Panc1 (cell line): Measurements from ENCODE around the gene GRB7. TPM values are rescaled to one million over a fixed set of nuclear protein-coding genes. Genes with fewer than 3 reads are reported as not detected.

ENCODE experiments used
- ATAC-seq: fragments of 200-7000 bp; cut with Tn5 transposase; 2 replicates; pipeline ENCODE4 v1.9.1; 2020; ENCODE audit warnings: mild to moderate bottlenecking, moderate library complexity
- BruUV-seq: library from RNA; stranded (reverse); fragments of 400-500 nt; replicated peaks from 2 replicates; lab custom pipeline; 2021; lab: Mats Ljungman, UMichigan
- CTCF ChIA-PET: fragments of 300-600 bp; sonication (Branson Sonifier 250); formaldehyde crosslinking; loops from one replicate; lab custom pipeline; 2022; ENCODE audit warnings: antibody characterized with exemption; lab: Charles Lee
- POLR2A ChIA-PET: fragments of 300-600 bp; sonication (Branson Sonifier 250); formaldehyde crosslinking; loops from one replicate; lab custom pipeline; 2022; ENCODE audit warnings: antibody characterized with exemption; lab: Charles Lee
- DNase-seq: peaks from one replicate; pipeline ENCODE4 v3.0.0-alpha.2; 2010; ENCODE audit warnings: low read depth, low spot score
- H3K27ac ChIP-seq: 2 replicates; pipeline ENCODE4 v1.5.1; 2011; ENCODE audit warnings: mild to moderate bottlenecking, low read length, inconsistent platforms
- H3K27me3 ChIP-seq: fragments of 200-500 bp; sonication (Bioruptor generic); 2 replicates; pipeline ENCODE4 v1.6.0; 2014; ENCODE audit warnings: low read length, inconsistent platforms; ENCODE audit not compliant: control insufficient read depth, insufficient read depth
- H3K36me3 ChIP-seq: fragments of 200-500 bp; sonication (Bioruptor generic); 2 replicates; pipeline ENCODE4 v1.5.1; 2014; ENCODE audit warnings: inconsistent platforms, mild to moderate bottlenecking, low read length, moderate library complexity; ENCODE audit not compliant: control insufficient read depth, insufficient read depth
- H3K4me1 ChIP-seq: 2 replicates; pipeline ENCODE4 v1.5.1; 2011; ENCODE audit warnings: inconsistent platforms, mild to moderate bottlenecking, low read length, moderate library complexity; ENCODE audit not compliant: control insufficient read depth, insufficient read depth
- H3K4me3 ChIP-seq, 2 experiments: 2 replicates each; pipeline ENCODE4 v1.5.1; 2011 to 2012; ENCODE audit warnings: low read depth in 2 of 2, low read length in 2 of 2, mild to moderate bottlenecking in 2 of 2, inconsistent platforms in 1 of 2, moderate library complexity in 1 of 2
- H3K9me3 ChIP-seq: fragments of 200-500 bp; sonication (Bioruptor generic); 2 replicates; pipeline ENCODE4 v1.5.1; 2014; ENCODE audit warnings: low read depth, mild to moderate bottlenecking, inconsistent platforms, low read length, moderate library complexity; ENCODE audit not compliant: control insufficient read depth, insufficient read depth
- CTCF ChIP-seq: fragments of 450-650 bp; IDR thresholded peaks from 2 replicates; pipeline ENCODE4 v1.5.1; 2017; ENCODE audit warnings: mild to moderate bottlenecking
- POLR2AphosphoS5 ChIP-seq: IDR thresholded peaks from 2 replicates; pipeline ENCODE4 v1.6.1; 2012; ENCODE audit warnings: mild to moderate bottlenecking, low read depth, low read length, moderate library complexity
- SIN3A ChIP-seq: IDR thresholded peaks from 2 replicates; pipeline ENCODE4 v1.6.1; 2012; ENCODE audit warnings: low read depth, mild to moderate bottlenecking, low read length, moderate library complexity, borderline replicate concordance; ENCODE audit not compliant: insufficient read depth
- TCF7L2 ChIP-seq: IDR thresholded peaks from 2 replicates; pipeline ENCODE4 v1.6.1; 2011; ENCODE audit warnings: mild to moderate bottlenecking, low read depth, low read length, inconsistent platforms
- in situ Hi-C: cut with HindIII; loops from 2 replicates; pipeline ENCODE4 v1.10.0; 2016; ENCODE audit warnings: low sequenced_read_pairs, low pct_unique_long_range_greater_than_20kb
- intact Hi-C: fragments of 100-400 bp; cut with micrococcal nuclease; formaldehyde crosslinking; loops from one replicate; pipeline ENCODE4 v1.10.0; 2022; ENCODE audit not compliant: unreplicated experiment
- total RNA-seq: library from RNA; stranded (reverse); gene quantifications from one replicate; pipeline ENCODE4 v1.2.1, GENCODE V29; 2021; ENCODE audit not compliant: unreplicated experiment
- TF ChIP-seq, protein P1 (sequence below), 2 experiments: IDR thresholded peaks; 2 replicates each; pipeline ENCODE4 v1.6.1; 2011 to 2012; ENCODE audit warnings: low read depth in 2 of 2, control low read depth in 1 of 2, low read length in 1 of 2, mild to moderate bottlenecking in 1 of 2, moderate library complexity in 1 of 2; ENCODE audit not compliant: insufficient read depth in 1 of 2

The GRB7 gene
- total RNA-seq, 1 experiment from 2014 or later, result 2.8 TPM

DNA sequence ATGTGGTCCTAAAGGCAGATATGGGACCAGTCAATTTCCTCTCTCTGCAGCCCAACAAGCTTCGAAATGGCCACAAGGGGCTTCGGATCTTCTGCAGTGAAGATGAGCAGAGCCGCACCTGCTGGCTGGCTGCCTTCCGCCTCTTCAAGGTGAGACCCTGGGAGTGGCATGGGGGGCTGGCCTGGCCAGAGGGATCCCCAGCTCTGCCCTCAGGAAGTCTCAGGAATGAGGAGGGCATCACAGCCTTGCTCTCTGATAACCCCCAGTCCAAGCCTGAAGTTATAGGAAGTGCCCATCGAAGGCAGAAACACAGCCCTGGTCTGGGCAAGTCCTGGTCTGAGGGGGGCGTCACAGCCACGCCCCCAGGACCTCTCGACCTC, 7.1 kb downstream of the GRB7 start:
- no peaks in the 10 kb centered on the region for H3K36me3 ChIP-seq
- no TSS peak for BruUV-seq
- no peak overlapping the region for H3K27ac ChIP-seq
- ATAC-seq, result no peak
- ChIA-PET POLR2A (no interaction called here), CTCF (no interaction called here)
- no peak overlapping the region for H3K4me3 ChIP-seq
- H3K9me3 ChIP-seq, result no peaks in the 10 kb centered on the region
- intact Hi-C loops (no loop called here), in situ Hi-C loops (no loop called here)
- no peak for DNase-seq
- no peaks in the 10 kb centered on the region for H3K27me3 ChIP-seq
- H3K4me1 ChIP-seq, result peaks cover 16% of the 10 kb centered on the region
- TF ChIP-seq TCF7L2 (no peak), SIN3A (no peak), CTCF (no peak), POLR2AphosphoS5 (no peak)
- TF ChIP-seq, protein P1, sequence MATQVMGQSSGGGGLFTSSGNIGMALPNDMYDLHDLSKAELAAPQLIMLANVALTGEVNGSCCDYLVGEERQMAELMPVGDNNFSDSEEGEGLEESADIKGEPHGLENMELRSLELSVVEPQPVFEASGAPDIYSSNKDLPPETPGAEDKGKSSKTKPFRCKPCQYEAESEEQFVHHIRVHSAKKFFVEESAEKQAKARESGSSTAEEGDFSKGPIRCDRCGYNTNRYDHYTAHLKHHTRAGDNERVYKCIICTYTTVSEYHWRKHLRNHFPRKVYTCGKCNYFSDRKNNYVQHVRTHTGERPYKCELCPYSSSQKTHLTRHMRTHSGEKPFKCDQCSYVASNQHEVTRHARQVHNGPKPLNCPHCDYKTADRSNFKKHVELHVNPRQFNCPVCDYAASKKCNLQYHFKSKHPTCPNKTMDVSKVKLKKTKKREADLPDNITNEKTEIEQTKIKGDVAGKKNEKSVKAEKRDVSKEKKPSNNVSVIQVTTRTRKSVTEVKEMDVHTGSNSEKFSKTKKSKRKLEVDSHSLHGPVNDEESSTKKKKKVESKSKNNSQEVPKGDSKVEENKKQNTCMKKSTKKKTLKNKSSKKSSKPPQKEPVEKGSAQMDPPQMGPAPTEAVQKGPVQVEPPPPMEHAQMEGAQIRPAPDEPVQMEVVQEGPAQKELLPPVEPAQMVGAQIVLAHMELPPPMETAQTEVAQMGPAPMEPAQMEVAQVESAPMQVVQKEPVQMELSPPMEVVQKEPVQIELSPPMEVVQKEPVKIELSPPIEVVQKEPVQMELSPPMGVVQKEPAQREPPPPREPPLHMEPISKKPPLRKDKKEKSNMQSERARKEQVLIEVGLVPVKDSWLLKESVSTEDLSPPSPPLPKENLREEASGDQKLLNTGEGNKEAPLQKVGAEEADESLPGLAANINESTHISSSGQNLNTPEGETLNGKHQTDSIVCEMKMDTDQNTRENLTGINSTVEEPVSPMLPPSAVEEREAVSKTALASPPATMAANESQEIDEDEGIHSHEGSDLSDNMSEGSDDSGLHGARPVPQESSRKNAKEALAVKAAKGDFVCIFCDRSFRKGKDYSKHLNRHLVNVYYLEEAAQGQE (IDR thresholded peaks at IDR 0.05; ENCODE audit: insufficient read depth in 1 of 2, low read depth in 2 of 2, low read length in 1 of 2), result no peak

- no peak for TF ChIP-seq SIN3A
- no TSS peak for BruUV-seq
- no peaks in the 10 kb centered on the region for H3K9me3 ChIP-seq
- no peak overlapping the region for H3K27ac ChIP-seq
- ATAC-seq (no peak), DNase-seq (no peak)
- in situ Hi-C loops, result no loop called here
- no peaks in the 10 kb centered on the region for H3K36me3 ChIP-seq
- intact Hi-C loops, result no loop called here
- H3K4me1 ChIP-seq, result peaks cover 9% of the 10 kb centered on the region
- no peaks in the 10 kb centered on the region for H3K27me3 ChIP-seq
- ChIA-PET POLR2A (interaction anchor here (0.6 kb wide), 1 partner anchor 25 kb away, joined by 3 read pairs; no protein-coding TSS in a partner anchor), CTCF (no interaction called here)
- H3K4me3 ChIP-seq, result no peak overlapping the region
Observed at GRCh38 chr17:39745335-39746144, 7.8 kb downstream of the GRB7 start.

GRCh38 chr17:39746145-39746461, 8.4 kb downstream of the GRB7 start:
- H3K27me3 ChIP-seq, result no peaks in the 10 kb centered on the region
- peaks cover 3% of the 10 kb centered on the region for H3K4me1 ChIP-seq
- in situ Hi-C loops (no loop called here), intact Hi-C loops (no loop called here)
- ChIA-PET CTCF (no interaction called here), POLR2A (interaction anchor here (0.6 kb wide), 1 partner anchor 25 kb away, joined by 3 read pairs; no protein-coding TSS in a partner anchor)
- no peaks in the 10 kb centered on the region for H3K36me3 ChIP-seq
- H3K4me3 ChIP-seq, result no peak overlapping the region
- TF ChIP-seq, protein P1 (IDR thresholded peaks at IDR 0.05; ENCODE audit: insufficient read depth in 1 of 2, low read depth in 2 of 2, low read length in 1 of 2), result no peak
- TF ChIP-seq TCF7L2 (no peak), SIN3A (no peak), POLR2AphosphoS5 (no peak), CTCF (no peak)
- no peaks in the 10 kb centered on the region for H3K9me3 ChIP-seq
- no TSS peak for BruUV-seq
- DNase-seq (no peak), ATAC-seq (no peak)
- no peak overlapping the region for H3K27ac ChIP-seq
